ENCODE measurements around the gene ACSS1. TPM values are rescaled to one million over a fixed set of nuclear protein-coding genes. Genes with fewer than 3 reads are reported as not detected.
A peak's percentile ranks its signal among the peaks of the same experiment; 100 is the strongest.

ACSS1 gene
- total RNA-seq, 2 donors from 2014 or later: 25.6 to 26.4 TPM

GRCh38 chr20:25055711-25056495 lies 2.0 kb downstream of the ACSS1 start:
- H3K27me3 ChIP-seq: no peaks in the 10 kb centered on the region
- H3K27ac ChIP-seq: peak overlapping the region; percentile 96 to 98
- no peaks in the 10 kb centered on the region for H3K36me3 ChIP-seq
- TF ChIP-seq CTCF (IDR thresholded peaks at IDR 0.05): no peak
- H3K4me3 ChIP-seq: peak overlapping the region; percentile 70 to 80
- no peaks in the 10 kb centered on the region for H3K9me3 ChIP-seq
- H3K4me1 ChIP-seq: peaks cover 0 to 77% of the 10 kb centered on the region in 2 donors
- no peak for DNase-seq (ENCODE audit: low spot score)

GRCh38 chr20:25054995-25055629 lies 2.8 kb downstream of the ACSS1 start:
- no peak for TF ChIP-seq CTCF (IDR thresholded peaks at IDR 0.05)
- Histone ChIP-seq H3K36me3 (no peaks in the 10 kb centered on the region), H3K9me3 (no peaks in the 10 kb centered on the region), H3K4me3 (no peak overlapping the region), H3K27ac (peak overlapping the region; percentile 96 to 98), H3K4me1 (peaks cover 0 to 85% of the 10 kb centered on the region in 2 donors), H3K27me3 (no peaks in the 10 kb centered on the region)
- no peak for DNase-seq (ENCODE audit: low spot score)

- Histone ChIP-seq H3K27me3 (no peaks in the 10 kb centered on the region), H3K27ac (peak overlapping the region; percentile 96 to 98), H3K4me3 (no peak overlapping the region), H3K9me3 (no peaks in the 10 kb centered on the region), H3K36me3 (no peaks in the 10 kb centered on the region), H3K4me1 (peaks cover 0 to 90% of the 10 kb centered on the region in 2 donors)
- no peak for DNase-seq (ENCODE audit: low spot score)
- TF ChIP-seq CTCF (IDR thresholded peaks at IDR 0.05): no peak
These were observed 3.7 kb downstream of the ACSS1 start for GRCh38 chr20:25054096-25054820.

GRCh38 chr20:25053255-25054031 lies 4.5 kb downstream of the ACSS1 start:
- H3K4me1 ChIP-seq: peaks cover 0 to 90% of the 10 kb centered on the region in 2 donors
- peak overlapping the region in 1 of 2 donors; percentile 18 for H3K4me3 ChIP-seq
- peak overlapping the region; percentile 96 to 98 for H3K27ac ChIP-seq
- TF ChIP-seq CTCF (IDR thresholded peaks at IDR 0.05): no peak
- no peaks in the 10 kb centered on the region for H3K9me3 ChIP-seq
- H3K27me3 ChIP-seq: no peaks in the 10 kb centered on the region
- H3K36me3 ChIP-seq: no peaks in the 10 kb centered on the region
- DNase-seq (ENCODE audit: low spot score): peak; percentile 84

All from right atrium auricular region (tissue), 2 donors.